H9 (cell line): Measurements from ENCODE around the gene SNX15. TPM values are rescaled to one million over a fixed set of nuclear protein-coding genes. Genes with fewer than 3 reads are reported as not detected.

Experiments
- DNase-seq: peaks from one replicate; pipeline ENCODE4 v3.0.0-alpha.2; 2017
- H2AFZ ChIP-seq: one replicate; pipeline ENCODE4 v1.6.1; 2013; ENCODE audit warnings: mild to moderate bottlenecking, low read length, control low read depth, moderate library complexity
- H2AK5ac ChIP-seq: 2 replicates; pipeline ENCODE4 v1.6.1; 2013; ENCODE audit warnings: low read length, control low read depth, mixed read lengths; ENCODE audit not compliant: insufficient read length
- H2BK120ac ChIP-seq: one replicate; pipeline ENCODE4 v1.6.1; 2013; ENCODE audit warnings: low read depth, mild to moderate bottlenecking, low read length, control low read depth, inconsistent platforms; ENCODE audit not compliant: poor library complexity, severe bottlenecking
- H2BK12ac ChIP-seq: 2 replicates; pipeline ENCODE4 v1.6.1; 2013; ENCODE audit warnings: low read length, control low read depth, mixed read lengths, low read depth; ENCODE audit not compliant: insufficient read length
- H2BK15ac ChIP-seq: 2 replicates; pipeline ENCODE4 v1.6.1; 2013; ENCODE audit warnings: low read depth, low read length, control low read depth
- H2BK20ac ChIP-seq: one replicate; pipeline ENCODE4 v1.6.1; 2013; ENCODE audit warnings: low read depth, mild to moderate bottlenecking, low read length, control low read depth, inconsistent platforms; ENCODE audit not compliant: poor library complexity, severe bottlenecking
- H2BK5ac ChIP-seq: 2 replicates; pipeline ENCODE4 v1.6.1; 2013; ENCODE audit warnings: low read length, control low read depth, mixed read lengths; ENCODE audit not compliant: insufficient read length
- H3K14ac ChIP-seq: 2 replicates; pipeline ENCODE4 v1.6.1; 2013; ENCODE audit warnings: low read length, control low read depth; ENCODE audit not compliant: insufficient read depth
- H3K18ac ChIP-seq: 2 replicates; pipeline ENCODE4 v1.6.1; 2013; ENCODE audit warnings: low read depth, mild to moderate bottlenecking, mixed read lengths, low read length, control low read depth; ENCODE audit not compliant: insufficient read length
- H3K23ac ChIP-seq: 2 replicates; pipeline ENCODE4 v1.6.1; 2013; ENCODE audit warnings: low read length, control low read depth, mixed read lengths, low read depth; ENCODE audit not compliant: insufficient read length
- H3K23me2 ChIP-seq: 2 replicates; pipeline ENCODE4 v1.6.1; 2013; ENCODE audit warnings: low read depth, mild to moderate bottlenecking, mixed read lengths, low read length, control low read depth; ENCODE audit not compliant: insufficient read length, poor library complexity, severe bottlenecking
- H3K27ac ChIP-seq: 2 replicates; pipeline ENCODE4 v1.5.1; 2013; ENCODE audit warnings: low read length, control low read depth, mixed read lengths, low read depth; ENCODE audit not compliant: insufficient read length
- H3K27me3 ChIP-seq: 2 replicates; pipeline ENCODE4 v1.6.1; 2013; ENCODE audit warnings: low read length, control low read depth, inconsistent platforms; ENCODE audit not compliant: insufficient read depth
- H3K4ac ChIP-seq: 2 replicates; pipeline ENCODE4 v1.6.1; 2013; ENCODE audit warnings: low read depth, mild to moderate bottlenecking, control low read depth, inconsistent platforms, low read length, moderate library complexity
- H3K4me1 ChIP-seq: 2 replicates; pipeline ENCODE4 v1.6.1; 2013; ENCODE audit warnings: low read length, control low read depth, inconsistent platforms; ENCODE audit not compliant: insufficient read depth
- H3K4me2 ChIP-seq: 2 replicates; pipeline ENCODE4 v1.6.1; 2013; ENCODE audit warnings: low read length, control low read depth, mixed read lengths; ENCODE audit not compliant: insufficient read length, insufficient read depth
- H3K56ac ChIP-seq: 2 replicates; pipeline ENCODE4 v1.6.1; 2013; ENCODE audit warnings: low read depth, mild to moderate bottlenecking, mixed read lengths, low read length, control low read depth; ENCODE audit not compliant: insufficient read length
- H3K79me1 ChIP-seq: 2 replicates; pipeline ENCODE4 v1.6.1; 2013; ENCODE audit warnings: low read depth, mild to moderate bottlenecking, moderate library complexity, low read length, control low read depth, inconsistent platforms; ENCODE audit not compliant: insufficient read depth, poor library complexity, severe bottlenecking
- H3K79me2 ChIP-seq: 2 replicates; pipeline ENCODE4 v1.6.1; 2013; ENCODE audit warnings: low read length, control low read depth, inconsistent platforms; ENCODE audit not compliant: insufficient read depth
- H3K9ac ChIP-seq: 2 replicates; pipeline ENCODE4 v1.6.1; 2013; ENCODE audit warnings: low read length, control low read depth, mixed read lengths; ENCODE audit not compliant: insufficient read length; ENCODE audit errors: extremely low read depth
- H3K9me3 ChIP-seq: one replicate; pipeline ENCODE4 v1.6.1; 2013; ENCODE audit warnings: low read depth, low read length, inconsistent platforms; ENCODE audit not compliant: control insufficient read depth
- H3T11ph ChIP-seq: one replicate; pipeline ENCODE4 v1.6.1; 2013; ENCODE audit warnings: mild to moderate bottlenecking, low read length, control low read depth, inconsistent platforms
- H4K20me1 ChIP-seq: one replicate; pipeline ENCODE4 v1.6.1; 2013; ENCODE audit not compliant: control insufficient read depth, insufficient read length, insufficient read depth
- H4K5ac ChIP-seq: 2 replicates; pipeline ENCODE4 v1.6.1; 2013; ENCODE audit warnings: low read depth, mild to moderate bottlenecking, mixed read lengths, low read length, control low read depth; ENCODE audit not compliant: insufficient read length
- H4K8ac ChIP-seq: replicated peaks from 2 replicates; pipeline ENCODE4 v1.6.1; 2013; ENCODE audit warnings: low read length, control low read depth, mixed read lengths, low read depth; ENCODE audit not compliant: insufficient read length
- H4K91ac ChIP-seq: 2 replicates; pipeline ENCODE4 v1.6.1; 2013; ENCODE audit warnings: low read depth, mild to moderate bottlenecking, moderate library complexity, mixed read lengths, low read length, control low read depth; ENCODE audit not compliant: insufficient read length
- H3K27ac Mint-ChIP-seq, 3 experiments: 2 replicates in 2 of 3; 3 replicates in 1 of 3; pipeline ENCODE4 v1.8.0; 2020 to 2021; ENCODE audit warnings: mixed read lengths in 3 of 3, mild to moderate bottlenecking in 1 of 3, moderate library complexity in 1 of 3
- H3K27me3 Mint-ChIP-seq: 2 replicates; pipeline ENCODE4 v1.8.0; 2021; ENCODE audit warnings: low read depth, mild to moderate bottlenecking, moderate library complexity, mixed read lengths
- H3K36me3 Mint-ChIP-seq, 3 experiments: 2 replicates in 2 of 3; 3 replicates in 1 of 3; pipeline ENCODE4 v1.8.0; 2020 to 2021; ENCODE audit warnings: low read depth in 3 of 3, mixed read lengths in 3 of 3; ENCODE audit not compliant: insufficient read depth in 1 of 3
- H3K4me1 Mint-ChIP-seq, 2 experiments: 2 replicates each; pipeline ENCODE4 v1.8.0; 2020; ENCODE audit warnings: mixed read lengths in 2 of 2
- H3K4me3 Mint-ChIP-seq, 2 experiments: 2 replicates in 1 of 2; 3 replicates in 1 of 2; pipeline ENCODE4 v1.8.0; 2020 to 2021; ENCODE audit warnings: mild to moderate bottlenecking in 2 of 2, mixed read lengths in 2 of 2, moderate library complexity in 1 of 2
- H3K9me3 Mint-ChIP-seq, 2 experiments: 2 replicates in 1 of 2; 3 replicates in 1 of 2; pipeline ENCODE4 v1.8.0; 2020; ENCODE audit warnings: mild to moderate bottlenecking in 2 of 2, mixed read lengths in 2 of 2, moderate library complexity in 1 of 2
- WGBS: extraction: QIAGEN DNeasy Blood & Tissue Kit; methylation state at CpG from one replicate; pipeline ENCODE4 v1.1.7; 2013; ENCODE audit warnings: missing lambda C conversion rate, low lambda C conversion rate, mixed read lengths; ENCODE audit not compliant: insufficient read length; ENCODE audit errors: extremely low coverage; 5-methylcytosine and 5-hydroxymethylcytosine counted together
- total RNA-seq: library from RNA; stranded (reverse); gene quantifications from 2 replicates; pipeline ENCODE4 v1.2.1, GENCODE V29; 2021
- TF ChIP-seq, protein P1 (sequence below): fragments of 200-600 bp; sonication (generic); conservative IDR thresholded peaks from 3 replicates; pipeline ENCODE4 v1.8.0; 2021; ENCODE audit warnings: antibody characterized with exemption, mild to moderate bottlenecking

SNX15 gene
- total RNA-seq, 1 experiment from 2014 or later: 24.3 TPM

DNA sequence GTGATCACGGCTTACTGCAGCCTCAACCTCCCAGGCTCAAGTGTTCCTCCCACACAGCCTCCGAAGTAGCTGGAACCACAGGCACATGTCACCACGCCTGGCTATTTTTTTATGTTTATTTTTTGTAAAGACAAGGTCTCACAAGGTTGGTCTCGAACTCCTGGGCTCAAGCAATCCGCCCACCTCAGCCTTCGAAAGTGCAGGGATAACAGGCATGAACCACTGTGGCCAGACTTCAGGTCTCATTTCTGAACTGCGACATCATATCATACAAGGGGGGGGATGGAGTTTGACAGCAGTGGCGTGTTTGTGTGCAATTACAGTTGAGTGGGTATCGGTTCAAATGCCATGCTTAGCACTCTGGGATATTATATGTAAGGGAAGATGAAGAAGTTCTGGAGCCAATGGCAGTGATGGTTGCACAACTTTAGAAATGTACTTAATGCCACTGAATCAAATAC is 24.2 kb downstream of the SNX15 start:
- TF ChIP-seq, protein P1, sequence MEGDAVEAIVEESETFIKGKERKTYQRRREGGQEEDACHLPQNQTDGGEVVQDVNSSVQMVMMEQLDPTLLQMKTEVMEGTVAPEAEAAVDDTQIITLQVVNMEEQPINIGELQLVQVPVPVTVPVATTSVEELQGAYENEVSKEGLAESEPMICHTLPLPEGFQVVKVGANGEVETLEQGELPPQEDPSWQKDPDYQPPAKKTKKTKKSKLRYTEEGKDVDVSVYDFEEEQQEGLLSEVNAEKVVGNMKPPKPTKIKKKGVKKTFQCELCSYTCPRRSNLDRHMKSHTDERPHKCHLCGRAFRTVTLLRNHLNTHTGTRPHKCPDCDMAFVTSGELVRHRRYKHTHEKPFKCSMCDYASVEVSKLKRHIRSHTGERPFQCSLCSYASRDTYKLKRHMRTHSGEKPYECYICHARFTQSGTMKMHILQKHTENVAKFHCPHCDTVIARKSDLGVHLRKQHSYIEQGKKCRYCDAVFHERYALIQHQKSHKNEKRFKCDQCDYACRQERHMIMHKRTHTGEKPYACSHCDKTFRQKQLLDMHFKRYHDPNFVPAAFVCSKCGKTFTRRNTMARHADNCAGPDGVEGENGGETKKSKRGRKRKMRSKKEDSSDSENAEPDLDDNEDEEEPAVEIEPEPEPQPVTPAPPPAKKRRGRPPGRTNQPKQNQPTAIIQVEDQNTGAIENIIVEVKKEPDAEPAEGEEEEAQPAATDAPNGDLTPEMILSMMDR: no peak
- no peak overlapping the region for H2AK5ac ChIP-seq
- Mint-ChIP-seq H3K27ac (no peak overlapping the region), H3K4me1 (peaks cover 4 to 10% of the 10 kb centered on the region in 2 experiments), H3K27me3 (peaks cover 7% of the 10 kb centered on the region), H3K9me3 (no peaks in the 10 kb centered on the region; a peak in 1 of 5 replicates), H3K36me3 (peaks cover 0 to 1% (median 0%) of the 10 kb centered on the region in 3 experiments; a peak in 1 of 7 replicates), H3K4me3 (no peak overlapping the region)
- H4K5ac ChIP-seq: no peak overlapping the region
- H4K91ac ChIP-seq: no peak overlapping the region
- no peak overlapping the region for H2BK5ac ChIP-seq
- no peaks in the 10 kb centered on the region for H4K20me1 ChIP-seq
- no peak overlapping the region for H3K4ac ChIP-seq
- H3K4me1 ChIP-seq: no peaks in the 10 kb centered on the region
- H3K9me3 ChIP-seq: no peaks in the 10 kb centered on the region
- DNase-seq: no peak
- H4K8ac ChIP-seq: no peak overlapping the region
- H3T11ph ChIP-seq: no peak overlapping the region
- no peaks in the 10 kb centered on the region for H3K79me2 ChIP-seq
- H2BK15ac ChIP-seq: no peak overlapping the region
- H3K27me3 ChIP-seq: no peaks in the 10 kb centered on the region
- H2BK20ac ChIP-seq: no peak overlapping the region
- H3K14ac ChIP-seq: no peak overlapping the region
- no peak overlapping the region for H3K27ac ChIP-seq
- H2AFZ ChIP-seq: no peak overlapping the region
- WGBS: no CpG with 5 or more reads among the region's 9 CpGs
- H3K23ac ChIP-seq: no peak overlapping the region
- no peaks in the 10 kb centered on the region for H3K23me2 ChIP-seq
- H2BK12ac ChIP-seq: no peak overlapping the region
- H3K56ac ChIP-seq: no peak overlapping the region
- no peak overlapping the region for H3K9ac ChIP-seq
- no peak overlapping the region for H3K4me2 ChIP-seq
- no peak overlapping the region for H3K18ac ChIP-seq
- no peaks in the 10 kb centered on the region for H3K79me1 ChIP-seq
- no peak overlapping the region for H2BK120ac ChIP-seq
